Measurements from ENCODE around the gene PTP4A2. TPM values are rescaled to one million over a fixed set of nuclear protein-coding genes. Genes with fewer than 3 reads are reported as not detected.
A peak's percentile ranks its signal among the peaks of the same experiment; 100 is the strongest.
"Not testable (repeated sequence)": the region's sequence is repeated elsewhere in the genome, so short reads cannot be mapped to it uniquely, and the experiment has no call there.

The PTP4A2 gene
- total RNA-seq, 2 donors from 2014 or later = 265 to 271 TPM

DNA sequence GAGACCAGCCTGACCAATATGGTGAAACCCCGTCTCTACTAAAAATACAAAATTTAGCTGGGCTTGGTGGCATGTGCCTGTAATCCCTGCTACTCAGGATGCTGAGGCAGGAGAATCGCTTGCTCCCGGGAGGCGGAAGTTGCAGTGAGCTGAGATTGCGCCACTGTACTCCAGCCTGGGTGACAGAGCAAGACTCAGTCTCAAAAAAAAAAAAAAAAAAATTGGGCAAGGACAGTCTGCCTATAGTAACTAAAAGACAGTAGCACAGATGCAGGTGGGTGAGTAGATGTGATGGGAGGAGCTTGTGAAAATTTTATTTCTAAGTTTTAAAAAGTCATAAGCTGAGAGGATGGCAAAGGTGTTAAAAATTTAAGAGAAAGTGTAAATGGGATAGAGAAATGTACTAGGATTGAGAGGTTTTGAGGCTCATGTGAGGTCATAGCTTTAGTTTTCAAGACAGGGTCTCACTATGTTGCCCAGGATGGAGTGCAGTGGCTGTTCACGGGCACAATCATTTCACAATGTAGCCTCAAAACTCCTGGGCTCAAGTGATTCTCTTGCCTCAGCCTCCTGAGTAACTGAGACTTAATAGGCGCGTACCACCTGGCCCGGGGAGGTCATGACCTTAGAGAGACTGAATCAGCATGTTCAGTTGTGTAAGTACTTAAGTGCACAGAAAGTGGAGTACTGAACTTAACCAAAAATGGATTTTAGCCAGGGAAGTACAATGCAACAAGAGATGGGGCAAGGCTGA, 33.7 kb downstream of the PTP4A2 start:
- DNase-seq (peak in 1 of 2 donors; percentile 36), ATAC-seq (peak; percentile 23)
- intact Hi-C loops (cut with DNase I, micrococcal nuclease) = no loop called here

- no peak for ATAC-seq
- intact Hi-C loops (cut with DNase I, micrococcal nuclease) = no loop called here
These were observed 35.7 kb downstream of the PTP4A2 start for GRCh38 chr1:31902510-31902860.

GRCh38 chr1:31901838-31902509, 36.2 kb downstream of the PTP4A2 start:
- intact Hi-C loops (cut with DNase I, micrococcal nuclease) = no loop called here
- no peak for ATAC-seq
- no peak for DNase-seq

More at GRCh38 chr1:31902510-31902860, 35.7 kb downstream of the PTP4A2 start:
- no peak for DNase-seq

- DNase-seq (no peak), ATAC-seq (no peak)
- intact Hi-C loops (cut with DNase I, micrococcal nuclease) = no loop called here
These were observed 37.4 kb downstream of the PTP4A2 start for GRCh38 chr1:31900790-31901189.

DNA sequence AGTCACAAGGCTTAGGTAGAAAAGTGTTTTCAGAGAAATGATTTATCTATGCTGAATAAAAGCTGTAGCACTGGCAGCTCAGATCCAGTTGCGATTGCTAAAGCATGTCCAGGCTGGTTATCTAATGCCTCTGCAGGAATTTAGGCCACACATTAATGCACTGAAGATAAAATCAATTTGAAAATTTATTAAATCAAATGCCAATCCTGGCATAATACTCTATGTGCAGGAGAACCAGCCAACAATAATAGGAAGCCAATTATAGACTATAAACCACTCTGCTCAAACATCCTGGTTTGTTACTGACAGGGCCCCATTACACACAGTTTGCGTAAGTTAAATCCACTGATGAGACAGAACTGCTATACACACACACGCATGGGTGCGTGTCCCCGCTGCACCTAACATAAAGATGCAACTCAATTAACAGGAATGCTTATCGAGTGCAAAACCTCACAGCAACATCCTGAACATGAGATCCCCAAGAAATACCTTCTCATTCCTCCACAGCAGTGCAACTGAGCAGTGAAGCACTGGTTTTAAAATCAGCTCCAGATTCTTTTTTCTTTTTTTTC, 40.6 kb downstream of the PTP4A2 start:
- ATAC-seq (peak; percentile 74), DNase-seq (no peak)
- intact Hi-C loops (cut with DNase I, micrococcal nuclease) = no loop called here

DNA sequence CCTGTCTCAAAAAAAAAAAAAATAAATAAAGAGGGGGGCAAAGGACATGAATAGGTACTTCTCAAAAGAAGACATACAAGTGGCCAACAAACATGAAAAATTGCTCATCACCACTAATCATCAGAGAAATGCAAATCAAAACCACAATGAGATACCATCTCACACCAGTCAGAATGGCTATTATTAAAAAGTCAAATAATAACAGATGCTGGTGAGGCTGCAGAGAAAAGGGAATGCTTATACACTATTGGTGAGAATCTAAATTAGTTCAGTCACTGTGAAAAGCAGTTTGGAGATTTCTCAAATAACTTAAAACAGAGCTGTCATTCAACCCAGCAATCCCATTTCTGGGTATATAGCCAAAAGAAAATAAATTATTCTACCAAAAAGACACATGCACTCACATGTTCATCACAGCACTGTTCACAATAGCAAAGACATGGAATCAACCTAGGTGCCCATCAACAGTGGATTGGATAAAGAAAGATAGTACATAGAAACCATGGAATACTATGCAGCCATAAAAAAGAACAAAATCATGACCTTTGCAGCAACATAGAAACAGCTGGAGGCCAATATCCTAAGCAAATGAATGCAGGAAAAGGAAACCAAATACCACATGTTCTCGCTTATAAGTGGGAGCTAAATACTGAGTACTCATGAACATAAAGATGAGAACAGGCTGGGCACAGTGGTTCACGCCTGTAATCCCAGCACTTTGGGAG, 42.5 kb downstream of the PTP4A2 start:
- intact Hi-C loops (cut with DNase I, micrococcal nuclease); DNase-seq; ATAC-seq: not testable (repeated sequence)

- DNase-seq (no peak), ATAC-seq (no peak)
- intact Hi-C loops (cut with DNase I, micrococcal nuclease) = no loop called here
These were observed 46.9 kb downstream of the PTP4A2 start for GRCh38 chr1:31891280-31891679.

GRCh38 chr1:31888291-31888690, 49.9 kb downstream of the PTP4A2 start:
- no peak for DNase-seq
- intact Hi-C loops (cut with DNase I, micrococcal nuclease) = no loop called here
- ATAC-seq = no peak

- intact Hi-C loops (cut with DNase I, micrococcal nuclease) = no loop called here
- ATAC-seq (no peak), DNase-seq (no peak)
These were observed 51.3 kb downstream of the PTP4A2 start for GRCh38 chr1:31886866-31887265.

- intact Hi-C loops (cut with DNase I, micrococcal nuclease) = no loop called here
These were observed 52.3 kb downstream of the PTP4A2 start for GRCh38 chr1:31885851-31886250.

DNA sequence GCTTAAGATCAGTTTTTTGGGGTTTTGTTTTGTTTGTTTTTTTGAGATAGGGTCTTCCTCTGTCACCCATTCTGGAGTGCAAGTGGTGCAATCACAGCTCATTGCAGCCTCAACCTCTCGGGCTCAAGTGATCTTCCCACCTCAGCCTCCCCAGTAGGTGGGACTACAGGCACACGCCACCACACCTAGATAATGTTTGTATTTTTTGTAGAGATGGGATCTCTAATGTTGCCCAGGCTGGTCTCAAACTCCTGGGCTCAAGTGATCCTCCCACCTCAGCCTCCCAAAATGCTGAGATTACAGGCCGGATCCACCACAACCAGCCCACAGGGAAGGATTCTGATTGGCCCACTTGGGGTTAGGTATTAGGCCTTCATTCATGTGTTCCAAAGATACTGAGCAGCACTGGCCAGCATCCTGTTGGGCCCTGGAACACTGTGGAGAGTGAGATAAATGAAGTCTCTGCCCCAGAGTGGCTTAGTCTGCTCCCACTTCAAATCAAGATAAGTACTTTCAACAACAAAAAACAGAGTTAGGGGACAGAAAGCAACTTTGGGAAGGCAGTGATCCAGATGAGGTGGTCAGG, 54.7 kb downstream of the PTP4A2 start:
- ATAC-seq (no peak), DNase-seq (no peak)
- intact Hi-C loops (cut with DNase I, micrococcal nuclease) = no loop called here

More at GRCh38 chr1:31885851-31886250, 52.3 kb downstream of the PTP4A2 start:
- ATAC-seq = no peak
- DNase-seq = no peak

- ATAC-seq (no peak), DNase-seq (no peak)
- intact Hi-C loops (cut with DNase I, micrococcal nuclease) = no loop called here
These were observed 56.5 kb downstream of the PTP4A2 start for GRCh38 chr1:31881688-31882000.

GRCh38 chr1:31880957-31881687, 57.0 kb downstream of the PTP4A2 start:
- intact Hi-C loops (cut with DNase I, micrococcal nuclease) = no loop called here
- DNase-seq (no peak), ATAC-seq (no peak)

DNA sequence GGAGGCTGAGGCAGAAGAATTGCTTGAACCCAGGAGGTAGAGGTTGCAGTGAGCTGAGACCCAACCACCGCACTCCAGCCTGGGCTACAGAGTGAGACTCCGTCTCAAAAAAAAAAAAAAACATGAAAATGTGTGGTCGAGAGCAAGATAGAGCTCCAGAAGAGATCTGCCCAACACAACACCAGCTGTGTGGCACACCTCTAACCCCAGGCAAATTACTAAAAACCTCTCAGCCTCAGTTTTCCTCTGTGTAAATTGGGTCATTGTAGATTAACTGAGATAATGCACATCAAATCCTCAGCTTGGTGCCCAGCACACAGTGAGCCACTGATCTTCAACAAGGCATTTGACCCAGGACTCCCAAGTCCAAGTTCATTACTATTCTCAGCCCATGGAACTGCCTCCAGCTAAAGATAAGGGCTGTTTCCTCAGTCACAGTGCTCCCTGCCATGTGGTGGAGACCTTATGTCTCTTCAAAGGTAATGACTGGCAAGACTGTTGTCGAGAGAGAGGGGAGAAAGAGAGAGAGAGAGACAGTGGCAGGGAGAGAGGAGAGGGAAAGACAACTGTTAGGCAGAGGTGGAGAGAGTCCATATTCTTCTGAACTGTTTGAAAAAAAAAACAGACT, 58.1 kb downstream of the PTP4A2 start:
- intact Hi-C loops (cut with DNase I, micrococcal nuclease) = no loop called here
- DNase-seq (no peak), ATAC-seq (no peak)

- intact Hi-C loops (cut with DNase I, micrococcal nuclease) = no loop called here
- no peak for DNase-seq
- ATAC-seq = no peak
These were observed 60.1 kb downstream of the PTP4A2 start for GRCh38 chr1:31878058-31878457.

GRCh38 chr1:31877544-31877943, 60.6 kb downstream of the PTP4A2 start:
- ATAC-seq = no peak
- DNase-seq = no peak
- intact Hi-C loops (cut with DNase I, micrococcal nuclease) = no loop called here

DNA sequence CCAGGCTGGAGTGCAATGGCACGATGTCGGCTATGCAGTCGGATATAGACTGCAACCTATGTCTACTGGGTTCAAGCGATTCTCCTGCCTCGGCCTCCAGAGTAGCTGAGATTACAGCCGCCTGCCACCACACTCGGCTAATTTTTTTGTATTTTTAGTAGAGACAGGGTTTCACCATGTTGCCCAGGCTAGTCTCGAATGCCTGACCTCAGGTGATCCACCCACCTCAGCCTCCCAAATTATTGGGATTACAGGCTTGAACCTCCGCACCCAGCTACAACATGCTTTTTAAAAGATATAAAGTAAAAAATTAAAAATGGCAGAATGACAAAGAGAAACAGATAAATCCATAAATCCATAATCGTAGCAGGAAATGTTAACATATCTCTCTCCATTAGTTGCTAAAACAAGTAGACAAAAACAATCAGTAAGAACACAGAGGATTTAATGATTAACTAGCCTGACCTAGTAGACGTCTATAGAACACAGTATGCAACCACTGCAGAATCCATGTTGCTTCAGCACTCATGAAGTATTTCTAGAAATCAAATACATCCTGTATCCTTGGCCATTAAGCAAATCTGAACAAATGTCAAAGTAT, 62.4 kb downstream of the PTP4A2 start:
- intact Hi-C loops (cut with DNase I, micrococcal nuclease) = no loop called here
- ATAC-seq (peak; percentile 78), DNase-seq (no peak)

DNA sequence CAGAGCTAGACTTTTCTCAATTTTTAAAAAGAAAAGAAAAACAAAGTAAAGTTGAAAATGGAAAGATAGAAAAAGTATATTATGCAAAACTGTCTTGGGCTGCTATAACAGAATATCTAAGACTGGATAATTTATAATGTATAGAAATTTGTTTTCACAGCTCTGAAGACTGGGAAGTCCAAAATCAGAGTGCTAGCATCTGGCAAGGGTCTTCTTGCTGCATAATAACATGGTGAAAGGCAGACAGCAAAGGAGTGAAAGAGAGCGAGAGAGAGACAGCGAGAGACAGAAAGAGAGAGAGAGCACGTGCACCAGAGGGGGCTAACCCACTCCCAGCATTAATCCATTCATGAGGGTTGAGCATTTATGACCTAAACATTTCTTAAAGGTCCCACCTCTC, 63.2 kb downstream of the PTP4A2 start:
- DNase-seq (no peak), ATAC-seq (no peak)
- intact Hi-C loops (cut with DNase I, micrococcal nuclease) = no loop called here

All from left colon (tissue), 2 donors.